ENCODE data around the gene KCNK7.

The KCNK7 gene

DNA sequence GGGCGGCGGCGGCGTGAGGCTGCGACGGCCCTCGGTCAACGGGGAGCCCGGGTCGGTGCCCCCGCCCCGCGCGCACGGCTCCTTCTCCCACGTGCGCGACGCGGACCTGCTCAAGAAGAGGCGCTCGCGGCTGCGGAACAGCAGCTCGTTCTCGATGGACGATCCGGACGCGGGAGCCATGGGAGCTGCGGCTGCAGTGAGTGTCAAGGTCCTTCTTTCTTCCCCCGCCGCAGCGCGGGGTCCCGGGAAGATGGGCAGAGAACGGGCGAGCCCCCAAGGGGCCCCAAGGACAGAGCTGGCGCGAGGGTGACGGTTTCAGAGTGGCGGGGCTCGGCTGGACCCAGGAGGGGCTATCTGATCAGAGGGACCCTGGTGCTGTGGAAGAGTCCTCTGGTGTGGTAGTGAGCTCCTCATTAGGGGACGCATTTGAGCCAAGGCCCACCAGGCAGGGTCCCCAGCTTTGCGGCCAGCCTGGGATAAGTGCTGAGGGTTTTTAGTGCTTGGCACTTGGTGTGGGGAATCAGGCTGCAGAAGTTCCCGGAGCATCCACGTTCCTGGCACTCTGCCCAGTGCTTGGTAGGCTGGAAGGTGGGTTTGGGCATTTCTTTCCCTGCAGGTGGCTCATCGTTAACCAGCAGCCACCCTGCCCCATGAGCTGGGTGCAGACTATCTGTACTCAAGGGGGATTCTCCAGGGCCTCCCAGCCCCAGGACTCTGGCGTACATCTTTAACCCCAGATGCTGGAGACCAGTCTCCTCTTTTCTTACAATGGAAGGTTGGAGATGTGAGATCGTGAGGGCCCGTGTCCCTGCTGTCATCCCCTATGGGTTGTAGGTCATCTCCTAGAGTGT lies 10.0 kb downstream of the KCNK7 start:
- no peak for DNase-seq

DNA sequence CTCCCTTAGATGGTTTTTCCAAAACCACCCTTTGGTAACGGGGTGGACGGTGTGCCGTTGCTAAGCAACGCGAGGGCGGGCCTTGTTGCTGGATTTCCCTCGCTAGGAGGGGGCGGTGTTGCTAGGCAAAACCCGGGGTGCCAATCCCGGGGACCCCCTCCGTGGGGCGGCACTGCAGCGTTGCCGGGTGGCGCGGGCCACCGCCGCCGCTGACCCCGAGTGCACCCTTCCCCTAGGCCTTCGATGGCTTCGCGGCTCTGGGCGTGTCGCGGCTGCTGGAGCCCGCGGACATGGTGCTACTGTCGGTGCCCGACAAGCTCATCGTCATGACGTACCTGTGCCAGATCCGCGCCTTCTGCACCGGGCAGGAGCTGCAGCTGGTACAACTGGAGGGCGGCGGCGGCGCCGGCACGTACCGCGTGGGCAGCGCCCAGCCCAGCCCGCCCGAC lies 10.9 kb downstream of the KCNK7 start:
- DNase-seq = no peak

DNA sequence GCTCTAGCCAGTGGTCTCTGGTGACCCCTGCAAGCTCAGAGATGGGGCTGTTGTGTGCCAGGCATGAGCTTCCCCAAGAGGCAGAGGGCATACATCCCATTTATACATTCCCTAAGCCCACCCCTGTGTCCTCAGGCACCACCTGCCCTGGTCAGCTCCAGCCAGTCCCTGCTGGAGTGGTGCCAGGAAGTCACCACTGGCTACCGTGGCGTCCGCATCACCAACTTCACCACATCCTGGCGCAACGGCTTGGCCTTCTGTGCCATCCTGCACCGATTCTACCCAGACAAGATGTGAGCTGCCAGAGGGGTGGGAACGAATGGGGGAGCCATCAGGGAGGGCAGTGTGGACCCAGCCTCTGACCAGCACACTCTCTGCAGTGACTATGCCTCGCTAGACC lies 11.5 kb downstream of the KCNK7 start:
- DNase-seq = no peak

DNA sequence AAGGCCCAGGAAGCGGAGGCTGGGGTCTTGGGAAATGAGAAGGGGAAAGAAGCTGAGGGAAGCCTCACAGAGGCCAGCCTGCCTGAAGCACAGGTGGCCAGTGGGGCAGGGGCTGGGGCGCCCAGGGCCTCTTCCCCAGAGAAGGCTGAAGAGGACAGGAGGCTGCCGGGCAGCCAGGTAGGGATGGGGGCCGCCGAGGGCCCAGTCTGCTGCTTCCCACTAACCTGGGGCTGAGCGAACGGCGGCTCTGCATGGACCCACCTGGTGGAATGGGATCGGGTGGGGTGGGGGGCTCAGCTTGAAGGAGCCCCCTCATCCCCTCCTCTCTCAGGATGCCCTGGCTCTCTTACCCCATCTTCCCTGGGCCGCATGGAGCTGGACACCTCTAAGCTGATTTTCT lies 12.0 kb downstream of the KCNK7 start:
- DNase-seq = no peak

DNA sequence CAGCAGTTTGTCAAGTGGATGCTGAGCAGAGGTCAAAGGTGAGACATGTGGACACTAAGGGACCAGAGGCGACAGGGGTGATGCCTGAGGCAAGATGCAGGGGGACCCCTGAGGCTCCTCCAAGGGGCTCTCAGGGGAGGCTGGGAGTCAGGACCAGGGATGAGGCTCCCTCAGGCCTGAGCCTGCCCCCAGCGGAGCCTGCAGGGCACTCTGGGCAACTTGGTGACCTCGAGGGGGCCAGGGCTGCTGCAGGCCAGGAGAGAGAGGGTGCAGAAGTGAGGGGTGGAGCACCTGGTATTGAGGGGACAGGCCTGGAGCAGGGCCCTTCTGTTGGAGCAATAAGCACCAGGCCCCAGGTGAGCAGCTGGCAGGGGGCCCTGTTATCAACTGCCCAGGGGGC lies 13.7 kb downstream of the KCNK7 start:
- DNase-seq = no peak

DNA sequence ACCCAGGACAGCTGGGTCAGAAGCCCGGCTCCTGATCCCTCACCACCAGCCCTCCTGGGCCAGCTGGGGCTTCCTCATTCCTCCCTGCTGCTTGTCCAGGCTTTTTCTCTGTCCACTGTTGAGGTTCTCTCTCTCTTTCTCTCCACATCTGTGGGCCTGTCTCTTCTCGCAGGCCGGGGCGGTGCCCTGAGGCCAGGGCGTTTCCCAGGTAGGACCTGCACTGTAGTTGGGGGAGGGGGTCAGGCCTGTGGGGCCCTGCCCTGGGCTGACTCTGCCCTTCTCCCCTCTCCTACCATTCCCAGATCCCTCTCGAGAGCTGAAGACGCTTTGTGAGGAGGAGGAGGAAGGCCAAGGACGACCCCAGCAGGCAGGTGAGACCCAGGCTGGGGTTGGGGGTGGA lies 14.8 kb downstream of the KCNK7 start:
- no peak for DNase-seq

DNA sequence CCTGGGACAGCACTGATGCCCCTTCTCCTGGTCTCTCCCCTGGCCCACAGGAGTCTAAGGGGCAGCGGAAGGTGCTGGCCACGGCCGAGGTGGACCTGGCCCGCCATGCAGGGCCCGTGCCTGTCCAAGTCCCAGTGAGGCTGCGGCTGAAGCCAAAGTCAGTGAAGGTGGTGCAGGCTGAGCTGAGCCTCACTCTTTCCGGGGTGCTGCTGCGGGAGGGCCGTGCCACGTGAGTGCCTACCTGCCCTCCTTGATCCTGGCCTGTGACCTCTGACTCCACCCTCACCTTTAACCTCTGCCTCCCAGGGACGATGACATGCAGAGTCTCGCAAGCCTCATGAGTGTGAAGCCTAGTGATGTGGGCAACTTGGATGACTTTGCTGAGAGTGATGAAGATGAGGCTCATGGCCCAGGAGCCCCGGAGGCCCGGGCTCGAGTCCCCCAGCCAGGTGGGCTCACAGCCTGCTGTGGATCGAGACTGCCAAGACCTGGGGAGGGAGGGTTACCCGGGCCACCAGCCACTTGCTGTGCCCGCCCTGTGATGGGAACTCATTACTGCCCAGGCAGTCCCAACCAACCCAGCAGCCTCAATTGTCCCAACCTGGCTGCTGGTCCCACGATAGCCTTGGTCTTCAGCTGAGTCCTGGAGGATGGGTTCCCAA lies 15.4 kb downstream of the KCNK7 start:
- DNase-seq = no peak

DNA sequence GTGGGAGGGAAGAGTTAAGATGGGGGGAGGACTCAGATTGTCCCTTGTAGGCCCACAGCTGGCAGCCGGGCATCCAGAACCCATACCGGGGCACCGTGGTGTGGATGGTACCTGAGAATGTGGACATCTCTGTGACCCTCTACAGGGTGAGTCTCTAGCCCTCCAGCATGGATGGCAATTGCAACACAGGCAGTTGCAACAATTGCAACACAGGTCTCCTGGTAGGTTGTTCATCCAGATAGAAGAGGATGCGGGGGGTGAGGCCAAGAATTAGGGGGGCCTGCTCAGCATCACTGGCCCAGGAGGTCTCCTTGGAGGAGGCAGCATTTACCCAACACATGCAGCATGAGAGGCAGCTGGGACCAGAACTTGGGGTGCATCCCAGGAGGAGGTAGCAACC lies 16.3 kb downstream of the KCNK7 start:
- DNase-seq = no peak

DNA sequence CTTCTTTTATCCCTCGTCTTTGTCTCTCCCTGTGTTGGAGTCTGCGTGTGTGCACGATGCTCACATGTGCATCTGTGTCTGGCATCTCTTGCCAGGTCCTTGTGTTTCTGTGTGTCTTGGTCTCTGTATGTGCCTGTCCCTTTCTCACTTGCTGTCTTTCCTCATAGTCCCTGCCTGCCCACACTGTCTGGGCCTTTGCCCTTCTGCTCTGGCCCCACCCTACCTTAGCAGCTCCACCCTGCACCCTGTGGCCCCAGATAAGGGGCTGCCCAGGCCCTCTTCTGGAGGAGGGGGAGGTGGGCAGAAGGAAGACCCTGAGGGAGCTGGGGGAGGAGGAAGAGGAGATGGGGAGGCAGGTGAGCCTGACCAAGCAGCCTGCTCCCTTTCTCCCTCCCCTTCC lies 16.9 kb downstream of the KCNK7 start:
- no peak for DNase-seq

DNA sequence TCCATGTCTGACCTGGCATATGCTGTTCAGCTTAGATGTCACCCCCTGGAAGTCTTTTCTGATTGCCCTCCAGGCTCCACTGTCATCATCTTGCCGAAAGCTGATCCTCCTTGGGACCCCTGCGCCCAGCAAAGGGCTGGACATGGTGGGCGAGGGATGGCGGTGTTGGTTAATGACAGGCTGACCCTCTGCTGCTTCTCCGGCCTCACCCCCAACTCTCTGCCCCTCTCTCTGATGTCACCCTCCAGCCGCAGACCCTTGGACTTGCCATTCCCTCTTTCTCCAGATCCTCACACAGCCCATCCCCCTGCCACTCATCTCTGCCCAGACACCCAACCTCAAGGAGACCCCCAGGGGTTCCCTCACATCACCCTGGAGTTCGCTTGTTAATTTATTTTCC lies 17.5 kb downstream of the KCNK7 start:
- no peak for DNase-seq

DNA sequence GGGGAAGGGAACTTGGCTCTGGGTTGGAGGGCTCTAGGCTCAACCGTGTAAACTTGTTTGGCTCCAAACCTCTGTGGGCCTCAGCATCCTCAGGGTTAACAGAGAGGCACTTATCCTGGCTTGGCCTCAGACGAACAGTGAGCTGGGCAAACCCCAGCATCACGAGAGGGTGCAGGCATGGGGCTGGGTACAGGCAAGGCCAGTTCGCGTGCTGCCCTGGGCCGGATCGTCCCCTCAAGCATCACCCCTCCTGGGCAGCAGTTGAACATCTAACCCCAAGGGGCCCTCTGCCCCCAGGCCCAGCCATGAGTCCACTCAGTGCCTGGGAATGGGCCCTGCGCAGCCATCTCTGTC lies 17.9 kb downstream of the KCNK7 start:
- no peak for DNase-seq

DNA sequence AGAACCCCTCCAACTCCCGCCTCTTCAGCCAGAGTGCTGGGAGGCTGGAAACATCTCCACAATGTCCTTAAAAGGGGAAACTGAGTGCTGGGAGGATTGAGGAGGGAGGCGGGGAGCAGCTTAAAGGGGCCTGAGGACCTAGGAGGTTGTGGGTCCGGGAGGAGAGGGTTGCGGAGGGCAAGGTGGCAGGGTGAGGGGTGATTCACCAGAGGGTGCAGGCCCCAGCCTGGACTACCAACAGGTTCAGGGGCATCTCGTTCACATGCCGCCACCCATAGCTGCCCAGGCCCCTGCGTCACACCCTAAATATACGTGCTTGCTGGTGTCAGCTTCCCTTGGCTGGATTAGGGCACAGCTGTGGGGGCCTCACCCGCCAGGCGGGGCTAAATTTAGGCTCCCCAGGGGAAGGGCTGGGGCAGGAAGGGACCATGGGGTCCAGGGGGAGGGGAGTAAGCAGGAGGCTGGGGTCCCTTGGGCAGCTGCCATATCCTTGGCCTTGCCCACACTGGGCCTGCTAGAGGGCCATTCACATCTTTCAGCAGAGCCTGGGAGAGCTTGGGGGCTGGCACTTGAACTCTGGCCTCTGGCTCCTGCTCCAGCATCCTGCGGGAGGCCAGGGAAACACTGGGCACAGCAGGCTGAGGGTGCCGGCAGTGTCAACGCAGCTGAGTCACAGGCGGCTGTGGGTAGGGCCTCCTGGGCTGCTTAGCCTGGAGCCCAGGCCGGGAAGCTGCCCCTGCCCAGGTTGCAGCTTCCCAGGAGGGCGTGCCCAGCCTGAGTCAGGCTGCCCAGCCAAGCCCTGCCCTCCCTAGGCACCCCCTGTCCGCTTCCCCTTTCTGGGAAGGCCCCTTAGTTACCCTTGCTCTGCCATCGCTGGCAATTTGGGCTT lies 18.5 kb downstream of the KCNK7 start:
- DNase-seq = no peak

DNA sequence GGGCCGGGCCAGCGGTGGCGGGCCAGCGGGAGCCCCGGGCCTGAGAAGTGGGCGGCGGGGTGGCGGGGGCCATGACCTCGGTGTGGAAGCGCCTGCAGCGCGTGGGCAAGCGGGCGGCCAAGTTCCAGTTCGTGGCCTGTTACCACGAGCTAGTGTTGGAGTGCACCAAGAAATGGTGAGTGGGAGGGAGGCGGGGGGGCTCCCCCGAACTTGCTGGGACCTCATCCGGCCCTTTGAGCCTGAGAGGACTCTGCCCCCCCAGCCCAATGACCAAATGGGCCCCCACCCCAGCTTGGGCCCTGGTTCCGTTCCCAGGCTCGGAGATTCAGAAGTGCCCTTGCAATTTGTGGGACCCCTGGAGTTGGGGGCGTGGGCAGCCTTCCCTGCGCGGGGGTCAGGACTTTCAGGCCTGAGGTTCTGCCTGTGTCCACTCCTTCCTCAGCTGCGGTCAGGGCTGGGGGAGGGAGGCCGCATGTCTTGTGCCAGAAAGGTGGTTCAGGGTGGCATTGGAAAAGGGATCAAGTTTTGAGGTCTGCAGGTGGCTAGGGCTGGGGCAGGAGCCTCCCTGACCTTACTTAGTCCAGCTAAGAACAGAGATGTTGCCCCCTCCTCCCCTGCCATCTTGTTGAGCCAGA lies 19.3 kb downstream of the KCNK7 start:
- no peak for DNase-seq

DNA sequence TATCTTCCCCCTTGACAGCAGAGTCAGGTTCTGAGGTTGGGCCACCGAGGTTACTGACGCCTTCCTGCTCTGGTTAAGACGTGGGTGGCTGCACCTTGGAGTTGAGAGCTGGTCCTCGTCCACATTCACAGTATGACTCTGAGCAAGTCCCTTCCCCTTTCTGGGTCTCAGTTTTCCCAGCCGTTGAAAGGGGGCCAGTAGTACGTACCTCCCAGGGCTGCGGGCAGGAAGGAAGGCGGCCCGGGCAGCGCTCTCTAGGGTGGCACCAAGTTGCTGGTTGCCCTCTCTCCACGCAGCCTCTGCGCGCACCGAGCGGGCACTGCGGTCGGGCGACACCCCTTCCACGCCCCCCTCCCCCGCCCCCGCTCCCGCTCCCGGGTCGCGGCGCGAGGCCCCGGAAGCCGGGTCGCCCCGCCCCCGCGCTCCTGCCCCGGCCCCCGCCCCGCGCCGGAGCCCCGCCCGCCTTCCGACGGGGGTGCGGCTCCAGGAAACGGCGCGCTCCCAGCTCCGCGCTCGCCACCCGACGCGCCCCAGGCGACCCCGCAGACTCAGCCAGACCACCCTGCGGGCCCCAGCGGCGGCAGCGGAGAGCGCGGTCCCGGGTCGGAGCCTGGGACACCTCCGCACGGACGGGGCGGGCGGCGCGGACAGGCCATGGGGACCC lies 19.9 kb downstream of the KCNK7 start, which contains the start of gene EHBP1L1:
TSS of gene EHBP1L1 (plus strand) at position 486 of the 664 bp plus-strand sequence. CDS start 250 bp downstream, outside the sequence.
- DNase-seq = no peak

DNA sequence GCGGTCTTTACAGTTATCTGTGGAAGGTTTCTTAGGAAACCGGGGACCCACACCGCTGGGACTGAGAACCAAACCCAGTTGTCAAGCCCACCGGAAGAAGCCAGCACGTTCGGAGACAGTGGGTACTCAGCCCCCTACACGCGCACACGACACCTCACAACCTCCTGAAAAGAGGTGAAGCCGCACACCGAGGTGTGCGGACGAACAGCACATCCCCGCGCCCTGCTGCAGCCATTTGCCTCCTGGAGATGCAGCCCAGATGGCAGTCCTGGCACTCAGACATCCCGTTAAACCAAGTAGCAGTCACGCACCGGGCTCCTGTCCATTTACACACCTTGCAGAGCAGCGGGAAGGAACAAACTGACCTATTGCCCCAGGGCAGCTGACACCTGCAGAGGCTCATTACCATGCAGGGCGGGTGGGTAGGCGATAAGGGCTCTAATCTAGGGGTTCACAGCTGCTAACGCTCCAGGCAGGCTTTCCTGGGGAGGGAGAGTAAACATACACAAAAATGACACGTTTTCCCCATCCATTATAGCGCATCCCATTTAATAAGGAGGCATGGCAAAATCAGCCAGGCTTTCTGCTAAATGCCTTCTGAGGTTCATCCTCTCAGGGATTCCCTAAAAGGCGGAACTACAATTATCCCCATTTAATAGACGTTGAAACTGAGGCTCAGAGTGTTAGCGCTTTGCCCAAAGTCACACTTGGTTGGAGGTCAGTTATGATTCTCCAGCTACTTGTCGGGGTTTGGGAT lies 20.6 kb downstream of the KCNK7 start:
- DNase-seq = no peak

DNA sequence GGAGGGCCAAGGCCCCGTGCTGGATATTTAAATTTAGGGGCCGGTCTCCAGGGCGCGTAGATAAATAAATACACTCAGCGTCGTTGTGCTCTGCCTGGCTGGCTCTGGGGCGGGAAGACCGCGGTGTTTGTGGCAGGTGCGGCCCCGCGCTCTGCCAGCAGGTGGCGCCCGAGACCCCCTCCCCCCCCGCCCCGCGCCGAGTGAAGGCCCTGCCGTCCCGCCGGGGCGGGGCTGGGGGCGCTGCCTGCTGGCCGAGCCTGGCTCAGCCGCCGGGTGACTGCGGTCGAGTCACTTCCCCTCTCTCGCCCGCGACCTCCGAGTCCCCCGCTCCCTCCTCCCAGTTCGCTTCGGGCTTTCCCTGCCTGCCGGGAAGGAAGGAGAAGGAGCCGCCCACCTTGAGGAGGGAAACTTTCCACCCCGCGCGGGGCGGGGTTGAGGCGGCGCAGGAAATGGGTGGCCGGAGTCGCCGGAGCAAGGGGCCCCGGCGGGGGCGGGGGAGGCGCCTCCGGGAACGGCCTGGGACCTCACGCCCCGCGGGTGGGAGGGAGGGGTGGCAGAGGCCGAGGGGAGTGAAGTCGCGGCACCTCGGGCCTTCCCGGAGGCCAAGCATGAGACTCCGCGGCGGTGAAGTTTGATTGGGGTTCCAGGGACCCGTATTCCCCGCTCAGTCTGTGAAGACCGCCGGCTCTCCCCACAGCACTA lies 21.3 kb downstream of the KCNK7 start:
- DNase-seq = no peak

DNA sequence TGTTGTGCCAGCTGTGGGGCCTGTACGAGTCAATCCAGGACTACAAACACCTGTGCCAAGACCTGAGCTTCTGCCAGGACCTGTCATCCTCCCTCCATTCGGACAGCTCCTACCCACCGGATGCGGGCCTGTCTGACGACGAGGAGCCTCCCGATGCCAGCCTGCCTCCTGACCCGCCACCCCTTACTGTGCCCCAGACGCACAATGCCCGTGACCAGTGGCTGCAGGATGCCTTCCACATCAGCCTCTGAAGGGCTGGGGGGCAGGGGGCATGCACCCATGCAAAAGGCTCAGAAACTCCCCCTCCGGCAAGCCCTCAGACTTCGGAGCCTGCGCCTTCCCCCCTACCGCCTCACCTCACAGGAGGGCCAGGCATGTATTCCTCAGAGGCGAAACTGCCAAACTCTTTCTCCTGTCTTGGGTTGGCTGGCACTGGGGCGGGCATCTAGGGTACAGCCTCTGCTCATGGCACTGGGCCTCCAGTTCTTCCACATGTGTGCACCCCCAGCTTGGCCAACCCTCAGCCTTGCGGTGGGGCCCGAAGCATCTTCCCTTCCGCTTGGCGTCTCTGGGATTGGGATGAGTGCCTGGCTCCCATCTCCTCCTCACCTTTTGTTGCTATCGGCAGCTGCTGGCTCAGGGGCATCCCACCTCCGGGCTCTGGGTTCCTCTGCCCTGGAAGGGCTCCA lies 22.1 kb downstream of the KCNK7 start:
- no peak for DNase-seq

DNA sequence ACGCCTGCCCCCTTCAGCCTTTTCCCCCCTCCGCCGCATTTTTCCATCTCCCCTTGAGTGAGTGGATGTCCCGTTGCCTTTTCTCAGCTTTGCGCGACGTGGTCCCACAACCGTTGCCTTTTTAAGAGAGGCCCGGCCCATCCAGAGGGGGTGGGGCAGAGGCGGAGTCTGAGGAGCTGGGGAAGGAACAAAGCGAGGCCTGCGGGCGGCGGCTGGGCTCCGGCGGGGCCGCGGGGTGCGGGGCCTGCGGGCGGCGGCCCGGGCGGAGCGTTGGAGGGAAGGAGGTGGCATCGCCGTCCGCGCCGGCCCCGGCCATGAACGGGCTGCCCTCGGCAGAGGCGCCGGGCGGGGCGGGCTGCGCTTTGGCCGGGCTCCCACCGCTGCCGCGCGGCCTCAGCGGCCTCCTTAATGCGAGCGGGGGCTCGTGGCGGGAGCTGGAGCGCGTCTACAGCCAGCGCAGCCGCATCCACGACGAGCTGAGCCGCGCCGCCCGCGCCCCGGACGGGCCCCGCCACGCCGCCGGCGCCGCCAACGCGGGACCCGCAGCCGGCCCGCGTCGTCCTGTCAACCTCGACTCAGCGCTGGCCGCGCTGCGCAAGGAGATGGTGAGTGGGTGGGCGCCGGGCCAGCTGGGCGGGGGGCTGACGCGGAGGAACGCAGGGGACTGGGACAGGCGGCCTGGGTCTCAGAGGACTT lies 23.1 kb downstream of the KCNK7 start, which contains the start of gene FAM89B:
TSS of gene FAM89B (plus strand) at position 183 of the 696 bp plus-strand sequence. CDS start at position 315, 132 bp downstream.
- DNase-seq = no peak

DNA sequence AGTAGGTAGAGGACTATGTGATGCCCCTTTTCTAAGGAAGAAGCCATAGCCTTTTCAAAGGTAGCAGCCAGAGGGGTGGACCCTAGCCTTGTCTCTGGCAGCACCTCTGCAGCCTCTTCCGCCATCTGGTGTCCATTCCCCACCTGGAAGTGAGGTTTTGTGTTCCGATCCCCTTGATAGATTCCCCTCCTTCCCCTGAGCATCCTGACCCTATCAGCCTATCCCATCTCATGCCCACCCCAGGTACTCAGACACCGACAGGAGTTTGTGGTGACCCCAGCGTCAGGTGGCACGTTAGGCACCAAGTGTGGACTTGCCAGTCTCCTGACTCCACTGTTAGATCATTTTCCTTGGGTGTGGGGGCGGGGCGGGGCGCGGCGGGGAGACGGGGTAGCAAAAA lies 23.7 kb downstream of the KCNK7 start:
- DNase-seq = no peak

DNA sequence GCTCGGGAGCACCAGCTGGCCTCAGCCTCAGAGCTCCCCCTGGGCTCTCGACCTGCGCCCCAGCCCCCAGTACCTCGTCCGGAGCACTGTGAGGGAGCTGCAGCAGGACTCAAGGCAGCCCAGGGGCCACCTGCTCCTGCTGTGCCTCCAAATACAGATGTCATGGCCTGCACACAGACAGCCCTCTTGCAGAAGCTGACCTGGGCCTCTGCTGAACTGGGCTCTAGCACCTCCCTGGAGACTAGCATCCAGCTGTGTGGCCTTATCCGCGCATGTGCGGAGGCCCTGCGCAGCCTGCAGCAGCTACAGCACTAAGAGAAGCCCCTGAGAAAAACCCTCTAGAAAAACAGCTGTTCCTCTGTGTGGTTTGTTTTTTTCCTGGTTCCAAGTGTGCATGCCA lies 24.2 kb downstream of the KCNK7 start:
- no peak for DNase-seq

All from NCI-H1417 treated with DMSO at 0.1 percent for 48 hours (cell line).